AG09319 (cell line): ENCODE results near the gene HEXIM1.
A peak's percentile ranks its signal among the peaks of the same experiment; 100 is the strongest.

Experiments
- DNase-seq: peaks from one replicate; pipeline ENCODE4 v3.0.0-alpha.2; 2010; ENCODE audit warnings: low read depth; ENCODE audit errors: extremely low read depth
- TF ChIP-seq, protein P1 (sequence below): IDR thresholded peaks from 2 replicates; pipeline ENCODE4 v1.5.1; 2011; ENCODE audit warnings: low read depth, mild to moderate bottlenecking, inconsistent platforms, low read length, moderate library complexity

Gene HEXIM1

GRCh38 chr17:45189009-45189408, 40.7 kb downstream of the HEXIM1 start:
- no peak for DNase-seq
- TF ChIP-seq, protein P1, sequence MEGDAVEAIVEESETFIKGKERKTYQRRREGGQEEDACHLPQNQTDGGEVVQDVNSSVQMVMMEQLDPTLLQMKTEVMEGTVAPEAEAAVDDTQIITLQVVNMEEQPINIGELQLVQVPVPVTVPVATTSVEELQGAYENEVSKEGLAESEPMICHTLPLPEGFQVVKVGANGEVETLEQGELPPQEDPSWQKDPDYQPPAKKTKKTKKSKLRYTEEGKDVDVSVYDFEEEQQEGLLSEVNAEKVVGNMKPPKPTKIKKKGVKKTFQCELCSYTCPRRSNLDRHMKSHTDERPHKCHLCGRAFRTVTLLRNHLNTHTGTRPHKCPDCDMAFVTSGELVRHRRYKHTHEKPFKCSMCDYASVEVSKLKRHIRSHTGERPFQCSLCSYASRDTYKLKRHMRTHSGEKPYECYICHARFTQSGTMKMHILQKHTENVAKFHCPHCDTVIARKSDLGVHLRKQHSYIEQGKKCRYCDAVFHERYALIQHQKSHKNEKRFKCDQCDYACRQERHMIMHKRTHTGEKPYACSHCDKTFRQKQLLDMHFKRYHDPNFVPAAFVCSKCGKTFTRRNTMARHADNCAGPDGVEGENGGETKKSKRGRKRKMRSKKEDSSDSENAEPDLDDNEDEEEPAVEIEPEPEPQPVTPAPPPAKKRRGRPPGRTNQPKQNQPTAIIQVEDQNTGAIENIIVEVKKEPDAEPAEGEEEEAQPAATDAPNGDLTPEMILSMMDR, result no peak

DNA sequence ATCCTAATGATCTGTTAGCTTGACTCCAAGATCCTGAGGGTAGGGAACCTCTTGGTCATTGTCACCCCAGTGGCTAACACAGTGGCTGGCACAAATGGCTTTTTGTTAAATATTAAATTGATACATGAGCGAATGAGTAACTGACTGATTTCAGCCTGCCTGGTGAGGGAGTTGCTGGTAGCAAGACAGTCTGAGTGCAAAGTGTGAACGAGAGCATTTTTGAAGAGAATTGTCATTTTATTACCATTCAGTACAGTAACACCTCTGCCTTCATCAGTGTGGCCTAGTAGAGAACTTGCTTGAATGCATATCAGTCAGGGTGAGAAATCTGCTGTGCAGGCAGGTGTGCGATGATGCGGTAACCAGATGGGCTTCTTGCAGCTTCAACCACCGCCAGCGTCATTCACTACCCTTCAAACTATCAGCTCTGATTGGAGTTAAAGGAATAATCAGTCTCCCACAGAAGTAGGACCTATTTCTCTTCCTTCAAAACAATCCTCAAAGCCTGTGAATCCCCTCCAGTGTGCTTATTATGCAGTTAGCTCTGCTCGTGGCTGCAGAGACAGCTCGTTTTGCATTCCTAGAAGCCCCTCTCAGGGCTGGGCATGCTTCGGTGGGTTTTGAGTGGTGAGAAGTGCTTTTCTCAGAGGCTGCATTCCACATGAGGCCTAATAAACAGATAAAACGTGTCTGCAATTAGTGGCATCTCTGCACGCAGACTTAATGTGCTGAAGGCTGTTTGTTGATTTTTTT, 42.4 kb downstream of the HEXIM1 start:
- no peak for DNase-seq
- TF ChIP-seq, protein P1, result no peak

- DNase-seq, result no peak
- TF ChIP-seq, protein P1, result no peak
Measured at GRCh38 chr17:45195424-45195823, 47.1 kb downstream of the HEXIM1 start.

- no peak for DNase-seq
- TF ChIP-seq, protein P1, result no peak
Measured at GRCh38 chr17:45197108-45197507, 48.8 kb downstream of the HEXIM1 start.

- TF ChIP-seq, protein P1, result no peak; the same call in none of the 2 replicates
- DNase-seq, result peak; percentile 57
Measured at GRCh38 chr17:45197555-45198334, 49.5 kb downstream of the HEXIM1 start.

- TF ChIP-seq, protein P1, result no peak
- no peak for DNase-seq
Measured at GRCh38 chr17:45200701-45201100, 52.4 kb downstream of the HEXIM1 start.

DNA sequence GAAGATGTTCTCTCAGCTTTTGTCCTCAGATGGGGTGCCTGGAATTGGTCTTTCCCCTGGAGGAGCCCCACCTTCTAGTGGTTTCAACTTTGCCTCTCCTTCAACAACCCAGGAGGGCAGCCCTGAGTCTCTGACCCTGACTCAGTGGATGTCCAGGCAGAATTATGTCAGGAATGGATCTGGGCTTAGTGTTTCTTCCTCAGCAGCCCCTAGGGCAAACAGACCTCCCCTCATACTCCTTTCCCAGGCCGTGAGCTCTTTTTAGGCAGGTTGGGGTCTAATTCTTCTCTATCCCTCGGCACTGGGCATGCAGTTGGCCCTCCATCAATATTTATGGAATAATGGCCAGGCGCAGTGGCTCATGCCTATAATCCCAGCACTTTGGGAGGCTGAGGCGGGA, 53.2 kb downstream of the HEXIM1 start:
- TF ChIP-seq, protein P1, result no peak
- no peak for DNase-seq
